NCI-H460 (cell line): ENCODE results near the gene GH1. TPM values are rescaled to one million over a fixed set of nuclear protein-coding genes. Genes with fewer than 3 reads are reported as not detected.
"Not testable (repeated sequence)": the region's sequence is repeated elsewhere in the genome, so short reads cannot be mapped to it uniquely, and the experiment has no call there.

Source experiments
- DNase-seq: peaks from one replicate; pipeline ENCODE4 v3.0.0-alpha.2; 2016; ENCODE audit warnings: low read depth; ENCODE audit errors: extremely low read depth
- small RNA-seq, 2 experiments: library from RNA; depleted of rRNA; stranded (forward); fragments of <200 nt; gene quantifications; one replicate each; pipeline ENCODE3, GENCODE V24; 2014
- total RNA-seq: library from RNA; depleted of rRNA; stranded (reverse); fragments of >200 nt; shearing (Covaris generic); gene quantifications from 2 replicates; pipeline ENCODE4 v1.2.3, GENCODE V29; 2014; rRNA removed

GH1 gene
- total RNA-seq, 1 experiment from 2014 or later, result not detected

DNA sequence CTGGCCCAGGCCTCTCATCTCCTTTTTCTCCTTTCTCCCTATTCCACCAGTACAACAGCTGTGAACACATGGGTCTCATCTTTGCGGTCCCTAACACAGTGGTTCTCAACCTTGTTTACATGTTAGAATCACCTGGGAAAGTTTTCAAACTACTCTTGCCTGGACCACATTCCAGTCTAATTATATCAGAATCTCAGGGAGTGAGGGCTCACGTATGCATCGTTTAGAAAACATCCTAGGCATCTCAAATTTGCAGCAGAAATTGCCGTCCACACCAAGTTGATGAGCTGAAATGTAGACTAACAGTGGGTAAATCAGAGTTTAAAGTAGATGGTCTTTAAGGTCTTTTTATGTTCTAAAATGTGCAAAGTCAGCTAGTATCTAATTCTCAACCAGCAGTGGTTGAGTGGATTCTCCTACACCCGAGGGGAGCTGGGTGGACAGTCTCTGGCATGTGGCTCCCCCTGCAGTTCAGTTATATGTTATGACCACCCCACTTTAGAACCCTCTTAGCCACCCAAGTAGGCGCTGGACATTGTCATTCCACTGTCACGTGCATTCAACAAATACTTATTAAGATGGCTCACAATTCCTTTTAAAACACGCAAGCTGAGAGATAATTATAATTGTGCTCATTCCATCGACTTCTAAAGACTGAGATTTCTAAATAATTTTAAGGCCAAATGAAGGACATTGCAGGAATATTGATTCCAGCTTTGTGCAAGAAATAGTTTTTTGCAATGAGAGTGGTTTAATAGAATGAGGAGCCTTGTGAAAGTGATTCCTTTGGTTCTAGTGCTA lies 48.9 kb downstream of the GH1 start:
- DNase-seq, result not testable (repeated sequence)

Small RNA genes within 50 kb of the gene (small RNA-seq; reads per million reads assigned to genes)
- gene AC040958.1 (0 reads per million in 2 experiments), gene AC127029.1 (0 reads per million in 2 experiments), gene GH1 (0 reads per million in 2 experiments)

Other genes starting within 250 kb of the GH1 start
- 1.1 and 2.0 TPM in 2 replicates for gene LIMD2, start 218.7 kb downstream of the GH1 start, total RNA-seq
- 21.2 and 28.9 TPM in 2 replicates for gene STRADA, start 177.0 kb downstream of the GH1 start, total RNA-seq
- gene CCDC47, start 145.2 kb downstream of the GH1 start, total RNA-seq, result 66.5 and 79.2 TPM in 2 replicates
- 55.7 and 61.2 TPM in 2 replicates for gene DDX42, start 144.7 kb downstream of the GH1 start, total RNA-seq
- 52.7 and 66.3 TPM in 2 replicates for gene PSMC5, start 91.4 kb downstream of the GH1 start, total RNA-seq
- 27.9 and 35.0 TPM in 2 replicates for gene FTSJ3, start 91.2 kb downstream of the GH1 start, total RNA-seq
- 73.6 and 75.5 TPM in 2 replicates for gene SMARCD2, start 76.2 kb downstream of the GH1 start, total RNA-seq
- not detected in 2 replicates for gene CSH2, start 45.2 kb downstream of the GH1 start, total RNA-seq
- gene GH2, start 36.9 kb downstream of the GH1 start, total RNA-seq, result not detected in 2 replicates
- gene CSH1, start 22.3 kb downstream of the GH1 start, total RNA-seq, result not detected in 2 replicates
- gene CSHL1, start 7.6 kb downstream of the GH1 start, total RNA-seq, result not detected in 2 replicates
- not detected in 2 replicates for gene CD79B, start 13.5 kb upstream of the GH1 start, total RNA-seq
- 0.06 and 0.77 TPM in 2 replicates for gene SCN4A, start 54.1 kb upstream of the GH1 start, total RNA-seq
- gene PRR29, start 79.5 kb upstream of the GH1 start, total RNA-seq, result not detected in 2 replicates
- not detected in 2 replicates for gene ICAM2, start 101.8 kb upstream of the GH1 start, total RNA-seq
- gene ERN1, start 211.3 kb upstream of the GH1 start, total RNA-seq, result 13.4 and 14.0 TPM in 2 replicates